Epithelial cell of esophagus (primary cell): Measurements from ENCODE around the gene KMT2A.
A peak's percentile ranks its signal among the peaks of the same experiment; 100 is the strongest.

Experiments
- DNase-seq: peaks from one replicate; pipeline ENCODE4 v3.0.0; 2010; ENCODE audit warnings: low read depth
- H3K4me3 ChIP-seq: 2 replicates; pipeline ENCODE4 v1.5.1; 2011; ENCODE audit warnings: mild to moderate bottlenecking, low read length, control low read depth
- TF ChIP-seq, protein P1 (sequence below): IDR thresholded peaks from 2 replicates; pipeline ENCODE4 v1.5.1; 2011; ENCODE audit warnings: low read depth, mild to moderate bottlenecking, low read length, control low read depth, inconsistent platforms; ENCODE audit not compliant: insufficient read depth; ENCODE audit errors: missing control alignments

The KMT2A gene

DNA sequence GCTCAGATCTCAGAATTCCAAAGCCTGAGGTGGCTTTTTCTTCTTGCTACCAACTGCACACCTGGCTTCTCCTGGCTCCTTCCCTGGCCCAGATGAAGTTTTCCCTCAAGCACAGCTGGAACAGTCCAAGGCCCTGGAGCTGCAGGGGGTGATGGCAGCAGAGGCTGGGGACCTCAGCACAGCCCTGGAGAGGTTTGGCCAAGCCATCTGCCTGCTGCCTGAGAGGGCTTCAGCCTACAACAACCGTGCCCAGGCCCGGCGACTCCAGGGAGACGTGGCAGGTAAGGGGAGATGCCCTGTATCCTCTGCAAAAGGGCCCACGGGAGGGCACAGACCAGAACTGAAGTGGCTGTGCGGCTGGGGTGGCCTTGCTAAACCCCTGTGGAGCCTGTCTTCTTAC, 92.2 kb downstream of the KMT2A start:
- DNase-seq, result no peak
- no peak overlapping the region for H3K4me3 ChIP-seq
- TF ChIP-seq, protein P1, sequence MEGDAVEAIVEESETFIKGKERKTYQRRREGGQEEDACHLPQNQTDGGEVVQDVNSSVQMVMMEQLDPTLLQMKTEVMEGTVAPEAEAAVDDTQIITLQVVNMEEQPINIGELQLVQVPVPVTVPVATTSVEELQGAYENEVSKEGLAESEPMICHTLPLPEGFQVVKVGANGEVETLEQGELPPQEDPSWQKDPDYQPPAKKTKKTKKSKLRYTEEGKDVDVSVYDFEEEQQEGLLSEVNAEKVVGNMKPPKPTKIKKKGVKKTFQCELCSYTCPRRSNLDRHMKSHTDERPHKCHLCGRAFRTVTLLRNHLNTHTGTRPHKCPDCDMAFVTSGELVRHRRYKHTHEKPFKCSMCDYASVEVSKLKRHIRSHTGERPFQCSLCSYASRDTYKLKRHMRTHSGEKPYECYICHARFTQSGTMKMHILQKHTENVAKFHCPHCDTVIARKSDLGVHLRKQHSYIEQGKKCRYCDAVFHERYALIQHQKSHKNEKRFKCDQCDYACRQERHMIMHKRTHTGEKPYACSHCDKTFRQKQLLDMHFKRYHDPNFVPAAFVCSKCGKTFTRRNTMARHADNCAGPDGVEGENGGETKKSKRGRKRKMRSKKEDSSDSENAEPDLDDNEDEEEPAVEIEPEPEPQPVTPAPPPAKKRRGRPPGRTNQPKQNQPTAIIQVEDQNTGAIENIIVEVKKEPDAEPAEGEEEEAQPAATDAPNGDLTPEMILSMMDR, result no peak

DNA sequence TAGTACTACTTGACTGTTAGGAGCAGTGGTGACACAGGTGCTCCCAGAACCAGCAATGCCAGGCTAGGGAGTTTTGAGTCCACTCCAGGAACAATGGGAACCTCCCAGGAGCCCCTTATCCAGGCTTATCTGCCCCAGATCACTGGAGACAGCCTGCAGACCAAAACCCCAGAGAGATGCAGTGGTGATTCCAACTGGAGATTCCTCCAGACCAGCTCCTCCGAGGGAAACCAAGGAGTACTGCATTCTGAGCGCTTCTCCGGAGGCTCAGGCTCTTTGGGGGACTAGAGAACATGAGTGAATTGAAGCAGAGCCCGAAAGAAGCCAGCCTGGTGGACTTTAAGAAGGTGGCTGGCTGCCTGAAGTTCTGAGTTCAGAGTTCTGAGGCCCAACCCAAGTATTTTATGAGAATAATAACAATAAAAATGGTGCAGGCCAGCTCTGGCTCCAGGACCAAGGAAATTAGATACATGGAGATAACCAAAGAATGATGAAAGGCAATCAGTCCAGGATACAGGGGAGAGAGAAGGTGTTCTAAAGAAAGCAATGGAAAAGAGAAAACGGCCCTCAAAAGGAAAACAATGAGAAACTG, 93.4 kb downstream of the KMT2A start:
- H3K4me3 ChIP-seq, result peak overlapping the region; percentile 85
- TF ChIP-seq, protein P1, result no peak
- DNase-seq, result no peak

DNA sequence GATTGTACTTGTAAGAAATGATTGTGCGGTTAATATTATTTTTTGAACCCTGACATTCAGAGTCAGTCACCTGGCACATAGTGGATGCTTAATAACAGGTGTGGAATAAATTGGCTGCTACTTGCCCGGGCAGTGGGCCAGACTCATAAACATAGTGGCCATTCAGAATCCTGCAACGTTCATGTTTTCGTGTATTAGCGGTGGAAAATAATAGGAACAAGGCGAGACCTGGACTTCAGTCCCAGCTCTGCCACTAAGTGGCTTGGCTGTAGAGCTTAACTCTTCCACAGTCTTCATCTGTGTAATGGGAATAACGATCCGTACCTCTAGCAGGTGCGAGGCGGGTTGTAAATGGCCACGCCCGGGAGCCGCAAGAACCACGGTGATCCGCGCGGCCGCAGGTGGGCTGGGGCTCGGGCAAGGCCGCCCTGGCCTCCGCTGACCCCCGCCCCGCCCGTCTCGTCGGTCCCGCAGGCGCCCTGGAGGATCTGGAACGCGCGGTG, 93.9 kb downstream of the KMT2A start:
- TF ChIP-seq, protein P1, result no peak
- DNase-seq, result no peak
- H3K4me3 ChIP-seq, result peak overlapping the region; percentile 85

DNA sequence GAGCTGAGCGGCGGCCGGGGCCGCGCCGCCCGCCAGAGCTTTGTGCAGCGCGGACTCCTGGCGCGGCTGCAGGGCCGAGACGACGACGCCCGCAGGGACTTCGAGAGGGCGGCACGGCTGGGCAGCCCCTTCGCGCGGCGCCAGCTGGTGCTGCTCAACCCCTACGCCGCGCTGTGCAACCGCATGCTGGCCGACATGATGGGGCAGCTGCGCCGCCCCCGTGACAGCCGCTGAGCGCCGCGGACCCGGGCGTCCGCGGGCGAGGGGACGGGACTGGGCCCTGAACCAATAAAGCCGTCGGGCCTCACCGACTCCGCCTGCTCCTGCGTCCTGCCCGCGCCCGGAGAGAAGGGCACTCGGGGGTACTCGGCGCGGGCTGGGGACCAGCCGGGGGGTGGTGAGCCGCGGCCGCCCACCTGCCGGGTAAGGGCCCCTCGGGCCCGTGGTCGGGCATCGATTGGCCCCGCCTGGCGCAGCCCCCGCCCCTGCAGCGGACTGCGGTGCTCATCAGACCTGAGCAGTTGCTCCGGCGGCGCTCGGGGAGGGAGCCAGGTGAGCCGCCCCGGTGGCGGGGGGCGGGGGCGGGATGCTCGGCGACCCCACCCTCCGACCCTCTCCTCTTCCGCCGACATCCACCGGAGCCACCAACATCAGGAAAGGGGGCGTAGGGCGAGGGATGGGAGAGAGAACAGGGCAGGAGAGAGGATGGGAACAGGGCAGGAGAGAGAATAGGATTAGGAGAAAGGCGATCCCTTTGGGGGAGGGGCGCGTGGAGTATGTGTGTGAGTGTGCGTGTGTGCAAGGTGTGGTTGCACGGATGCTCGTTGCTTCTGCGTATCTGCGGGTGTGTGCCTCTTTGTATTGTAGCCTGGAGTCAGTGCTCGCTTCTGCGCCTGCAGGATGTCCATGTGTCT, 94.6 kb downstream of the KMT2A start, which contains the start of gene TMEM25:
Gene TMEM25, plus strand, starts transcription at position 510 of the 914 bp plus-strand sequence. CDS start 610 bp downstream, outside the sequence.
- peak within 1 kb of the TSS; percentile 85 for H3K4me3 ChIP-seq
- TF ChIP-seq, protein P1, result no peak
- DNase-seq, result peak; percentile 73

DNA sequence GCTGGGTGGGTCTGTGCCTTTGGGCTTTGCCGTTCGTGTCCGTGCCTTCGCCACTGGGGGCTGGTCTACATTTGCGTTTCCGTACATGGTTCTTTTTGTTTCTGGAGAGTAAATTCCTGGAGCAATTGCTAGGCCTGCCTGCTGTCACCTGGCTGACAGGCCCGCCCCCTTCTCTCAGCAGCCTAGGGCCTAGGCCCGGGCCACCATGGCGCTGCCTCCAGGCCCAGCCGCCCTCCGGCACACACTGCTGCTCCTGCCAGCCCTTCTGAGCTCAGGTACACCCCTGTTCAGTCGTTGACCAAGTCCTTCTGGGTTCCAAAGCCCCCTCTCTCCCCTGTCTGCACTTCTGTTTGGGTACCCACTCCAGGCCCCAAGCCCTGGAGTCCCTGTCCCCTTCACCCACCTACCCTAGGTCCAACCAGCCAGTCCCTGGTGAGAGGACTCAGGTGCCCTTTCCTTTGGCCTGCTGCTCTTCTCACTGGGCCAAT, 95.3 kb downstream of the KMT2A start:
- no peak for DNase-seq
- H3K4me3 ChIP-seq, result peak overlapping the region; percentile 85
- TF ChIP-seq, protein P1, result no peak

DNA sequence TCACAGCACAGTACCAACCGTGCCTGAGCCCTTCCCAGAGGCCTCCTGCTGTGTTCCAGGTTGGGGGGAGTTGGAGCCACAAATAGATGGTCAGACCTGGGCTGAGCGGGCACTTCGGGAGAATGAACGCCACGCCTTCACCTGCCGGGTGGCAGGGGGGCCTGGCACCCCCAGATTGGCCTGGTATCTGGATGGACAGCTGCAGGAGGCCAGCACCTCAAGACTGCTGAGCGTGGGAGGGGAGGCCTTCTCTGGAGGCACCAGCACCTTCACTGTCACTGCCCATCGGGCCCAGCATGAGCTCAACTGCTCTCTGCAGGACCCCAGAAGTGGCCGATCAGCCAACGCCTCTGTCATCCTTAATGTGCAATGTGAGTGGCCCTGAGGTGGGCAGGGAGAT, 95.8 kb downstream of the KMT2A start:
- no peak for DNase-seq
- peak overlapping the region; percentile 85 for H3K4me3 ChIP-seq
- TF ChIP-seq, protein P1, result no peak
